ENCODE results near the gene WFS1.

WFS1 gene

DNA sequence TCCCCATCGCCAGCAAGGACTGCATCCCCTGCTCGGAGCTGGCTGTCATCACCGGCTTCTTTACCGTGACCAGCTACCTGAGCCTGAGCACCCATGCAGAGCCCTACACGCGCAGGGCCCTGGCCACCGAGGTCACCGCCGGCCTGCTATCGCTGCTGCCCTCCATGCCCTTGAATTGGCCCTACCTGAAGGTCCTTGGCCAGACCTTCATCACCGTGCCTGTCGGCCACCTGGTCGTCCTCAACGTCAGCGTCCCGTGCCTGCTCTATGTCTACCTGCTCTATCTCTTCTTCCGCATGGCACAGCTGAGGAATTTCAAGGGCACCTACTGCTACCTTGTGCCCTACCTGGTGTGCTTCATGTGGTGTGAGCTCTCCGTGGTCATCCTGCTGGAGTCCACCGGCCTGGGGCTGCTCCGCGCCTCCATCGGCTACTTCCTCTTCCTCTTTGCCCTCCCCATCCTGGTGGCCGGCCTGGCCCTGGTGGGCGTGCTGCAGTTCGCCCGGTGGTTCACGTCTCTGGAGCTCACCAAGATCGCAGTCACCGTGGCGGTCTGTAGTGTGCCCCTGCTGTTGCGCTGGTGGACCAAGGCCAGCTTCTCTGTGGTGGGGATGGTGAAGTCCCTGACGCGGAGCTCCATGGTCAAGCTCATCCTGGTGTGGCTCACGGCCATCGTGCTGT is 31.5 kb downstream of the WFS1 start:
- H3K4me3 ChIP-seq (ENCODE audit: low read length): no peak overlapping the region
- no peak for TF ChIP-seq ZNF274 (IDR thresholded peaks at IDR 0.05; ENCODE audit: low read depth, low read length)

DNA sequence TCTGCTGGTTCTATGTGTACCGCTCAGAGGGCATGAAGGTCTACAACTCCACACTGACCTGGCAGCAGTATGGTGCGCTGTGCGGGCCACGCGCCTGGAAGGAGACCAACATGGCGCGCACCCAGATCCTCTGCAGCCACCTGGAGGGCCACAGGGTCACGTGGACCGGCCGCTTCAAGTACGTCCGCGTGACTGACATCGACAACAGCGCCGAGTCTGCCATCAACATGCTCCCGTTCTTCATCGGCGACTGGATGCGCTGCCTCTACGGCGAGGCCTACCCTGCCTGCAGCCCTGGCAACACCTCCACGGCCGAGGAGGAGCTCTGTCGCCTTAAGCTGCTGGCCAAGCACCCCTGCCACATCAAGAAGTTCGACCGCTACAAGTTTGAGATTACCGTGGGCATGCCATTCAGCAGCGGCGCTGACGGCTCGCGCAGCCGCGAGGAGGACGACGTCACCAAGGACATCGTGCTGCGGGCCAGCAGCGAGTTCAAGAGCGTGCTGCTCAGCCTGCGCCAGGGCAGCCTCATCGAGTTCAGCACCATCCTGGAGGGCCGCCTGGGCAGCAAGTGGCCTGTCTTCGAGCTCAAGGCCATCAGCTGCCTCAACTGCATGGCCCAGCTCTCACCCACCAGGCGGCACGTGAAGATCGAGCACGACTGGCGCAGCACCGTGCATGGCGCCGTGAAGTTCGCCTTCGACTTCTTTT is 32.2 kb downstream of the WFS1 start:
- TF ChIP-seq ZNF274 (IDR thresholded peaks at IDR 0.05; ENCODE audit: low read depth, low read length): no peak

DNA sequence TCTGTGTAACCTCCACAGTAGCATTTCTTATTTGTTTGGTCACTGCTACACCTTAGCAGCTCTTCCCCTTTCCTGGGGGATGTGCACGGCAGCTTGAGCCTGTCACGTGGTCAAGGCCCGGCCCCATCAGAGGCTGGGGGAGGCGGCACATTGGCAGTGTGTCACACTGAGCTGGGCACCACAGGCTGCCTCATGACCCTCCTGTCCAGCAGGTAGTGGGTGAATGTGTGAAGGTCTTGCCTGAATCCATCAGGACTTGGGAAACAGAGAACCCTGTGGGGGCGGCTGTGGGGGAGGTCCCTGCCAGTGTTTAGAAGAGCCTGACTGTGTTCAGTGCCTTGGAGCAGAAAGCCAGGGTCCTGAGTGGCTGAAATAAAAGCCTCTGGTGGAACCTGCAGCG is 33.2 kb downstream of the WFS1 start:
- H3K4me3 ChIP-seq (ENCODE audit: low read length): no peak overlapping the region
- no peak for TF ChIP-seq ZNF274 (IDR thresholded peaks at IDR 0.05; ENCODE audit: low read depth, low read length)

More for the DNA sequence above, 32.2 kb downstream of the WFS1 start:
- no peak overlapping the region for H3K4me3 ChIP-seq (ENCODE audit: low read length)

DNA sequence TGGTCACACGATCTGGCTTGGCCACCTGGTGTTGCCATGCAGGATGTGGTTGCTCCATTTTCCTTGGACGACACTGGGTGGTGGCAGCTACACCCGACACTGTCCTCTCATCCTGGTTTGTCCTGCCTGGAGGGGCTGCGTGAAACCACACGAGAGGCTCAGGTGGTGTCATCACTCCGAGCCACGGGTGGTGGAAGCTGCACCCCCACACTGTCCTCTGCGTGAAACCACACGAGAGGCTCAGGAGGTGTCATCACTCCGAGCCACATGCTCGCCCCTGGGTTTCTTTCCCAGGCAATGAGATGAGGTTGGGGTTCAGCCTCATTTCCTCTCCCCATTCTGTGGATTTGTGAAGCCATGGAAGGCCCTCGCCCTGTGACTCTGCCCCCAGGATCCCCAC is 34.3 kb downstream of the WFS1 start:
- H3K4me3 ChIP-seq (ENCODE audit: low read length): no peak overlapping the region

DNA sequence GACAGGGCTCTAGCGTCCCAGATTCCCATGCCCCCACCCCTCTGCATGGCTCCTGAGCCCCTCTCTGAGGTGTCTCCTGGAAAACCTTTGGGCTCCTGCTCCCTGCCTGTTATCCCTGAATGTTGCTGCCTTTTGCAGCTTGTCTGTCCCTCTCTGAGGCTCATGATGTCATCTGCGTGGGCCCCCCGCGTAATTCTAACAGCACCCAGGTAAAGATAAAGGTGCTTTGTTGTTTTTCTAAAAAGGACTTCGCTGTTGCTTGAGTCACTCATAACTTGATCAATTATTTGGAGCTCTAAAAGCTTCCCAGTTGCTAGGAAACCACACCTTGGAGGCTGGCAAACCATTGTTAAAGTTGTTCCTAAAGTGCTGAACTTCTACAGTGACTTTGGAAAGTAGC is 36.6 kb downstream of the WFS1 start:
- H3K4me3 ChIP-seq (ENCODE audit: low read length): no peak overlapping the region
- no peak for TF ChIP-seq ZNF274 (IDR thresholded peaks at IDR 0.05; ENCODE audit: low read depth, low read length)

More for the DNA sequence above, 34.3 kb downstream of the WFS1 start:
- TF ChIP-seq ZNF274 (IDR thresholded peaks at IDR 0.05; ENCODE audit: low read depth, low read length): no peak

DNA sequence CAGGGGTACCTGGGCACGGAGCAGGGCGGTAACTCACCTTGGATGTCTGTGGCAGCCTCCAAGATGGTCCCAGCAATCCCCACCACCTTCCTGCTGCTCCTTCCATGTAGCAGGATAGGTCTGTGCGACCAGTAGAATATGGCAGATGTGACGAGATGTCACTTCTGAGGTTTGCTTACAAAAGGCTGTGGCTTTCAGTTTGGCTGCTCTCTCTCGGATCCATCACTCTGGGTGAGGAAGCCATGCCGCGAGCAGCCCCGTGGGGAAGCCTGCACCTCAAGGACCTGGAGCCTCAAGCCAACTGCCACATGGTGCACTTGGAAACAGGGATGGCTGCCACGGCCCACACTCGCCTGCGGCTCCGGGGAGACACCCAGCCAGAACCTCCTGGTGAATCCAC is 37.6 kb downstream of the WFS1 start:
- no peak overlapping the region for H3K4me3 ChIP-seq (ENCODE audit: low read length)
- TF ChIP-seq ZNF274 (IDR thresholded peaks at IDR 0.05; ENCODE audit: low read depth, low read length): no peak

DNA sequence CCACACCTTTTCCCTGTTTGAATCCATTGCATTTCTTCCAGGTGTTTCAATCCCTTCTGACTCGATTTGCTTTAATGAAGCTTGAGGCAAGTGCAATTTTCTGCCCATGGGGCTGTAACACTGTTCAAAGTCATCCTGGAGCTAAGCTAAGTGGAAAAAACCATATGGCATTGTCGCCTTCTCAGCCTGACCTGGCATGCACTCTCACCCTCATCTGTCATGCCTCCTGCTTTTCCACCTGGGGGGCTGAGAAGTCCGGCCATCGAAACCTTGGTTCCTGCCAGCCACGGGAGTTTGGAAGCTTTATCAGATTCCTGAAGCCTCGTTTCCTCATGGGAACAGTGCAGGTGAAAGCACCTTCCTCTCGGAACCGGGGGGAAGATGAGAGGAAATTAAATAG is 38.2 kb downstream of the WFS1 start:
- H3K4me3 ChIP-seq (ENCODE audit: low read length): no peak overlapping the region
- no peak for TF ChIP-seq ZNF274 (IDR thresholded peaks at IDR 0.05; ENCODE audit: low read depth, low read length)

DNA sequence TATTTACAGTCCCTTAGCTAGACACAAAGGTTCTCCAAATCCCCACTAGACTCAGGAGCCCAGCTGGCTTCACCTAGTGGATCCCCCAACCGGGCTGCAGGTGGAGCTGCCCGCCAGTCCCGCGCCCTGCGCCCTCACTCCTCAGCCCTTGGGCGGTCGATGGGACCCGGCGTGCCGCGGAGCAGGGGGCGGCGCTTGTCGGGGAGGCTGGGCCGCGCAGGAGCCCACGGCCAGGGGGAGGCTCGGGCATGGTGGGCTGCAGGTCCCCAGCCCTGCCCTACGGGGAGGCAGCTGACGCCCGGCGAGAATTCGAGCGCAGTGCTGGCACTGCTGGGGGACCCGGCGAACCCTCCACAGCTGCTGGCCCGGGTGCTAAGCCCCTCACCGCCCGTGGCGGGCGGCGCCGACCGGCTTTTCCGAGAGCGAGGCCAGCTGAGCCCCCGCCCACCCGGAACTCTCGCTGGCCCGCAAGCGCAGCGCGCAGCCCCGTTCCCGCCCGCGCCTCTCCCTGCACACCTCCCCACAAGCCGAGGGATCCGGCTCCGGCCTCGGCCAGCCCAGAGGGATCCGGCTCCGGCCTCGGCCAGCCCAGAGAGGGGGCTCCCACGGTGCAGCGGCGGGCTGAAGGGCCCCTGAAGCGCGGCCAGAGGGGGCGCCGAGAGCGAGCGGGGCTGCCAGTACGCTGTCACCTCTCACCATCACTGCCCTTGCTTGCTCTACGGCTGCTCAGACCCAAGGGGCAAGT is 39.4 kb downstream of the WFS1 start:
- no peak for TF ChIP-seq ZNF274 (IDR thresholded peaks at IDR 0.05; ENCODE audit: low read depth, low read length)
- H3K4me3 ChIP-seq (ENCODE audit: low read length): no peak overlapping the region

DNA sequence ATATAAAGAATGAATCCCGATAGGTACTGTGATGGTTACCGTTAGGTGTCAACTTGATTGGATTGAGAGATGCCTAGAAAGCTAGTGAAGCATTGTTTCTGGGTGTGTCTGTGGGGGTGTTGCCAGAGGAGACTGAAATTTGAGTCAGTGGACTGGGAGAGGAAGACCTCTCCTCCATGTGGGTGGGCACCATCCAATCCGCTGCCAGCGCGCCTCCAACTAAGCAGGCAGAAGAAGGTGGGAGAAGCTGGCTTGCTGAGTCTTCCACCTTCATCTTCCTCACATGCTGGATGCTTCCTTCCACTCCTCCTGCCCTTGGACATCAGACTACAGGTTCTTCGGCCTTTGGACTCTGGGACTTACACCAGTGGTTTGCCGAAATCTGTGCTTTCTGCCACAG is 40.1 kb downstream of the WFS1 start:
- no peak for TF ChIP-seq ZNF274 (IDR thresholded peaks at IDR 0.05; ENCODE audit: low read depth, low read length)
- no peak overlapping the region for H3K4me3 ChIP-seq (ENCODE audit: low read length)

DNA sequence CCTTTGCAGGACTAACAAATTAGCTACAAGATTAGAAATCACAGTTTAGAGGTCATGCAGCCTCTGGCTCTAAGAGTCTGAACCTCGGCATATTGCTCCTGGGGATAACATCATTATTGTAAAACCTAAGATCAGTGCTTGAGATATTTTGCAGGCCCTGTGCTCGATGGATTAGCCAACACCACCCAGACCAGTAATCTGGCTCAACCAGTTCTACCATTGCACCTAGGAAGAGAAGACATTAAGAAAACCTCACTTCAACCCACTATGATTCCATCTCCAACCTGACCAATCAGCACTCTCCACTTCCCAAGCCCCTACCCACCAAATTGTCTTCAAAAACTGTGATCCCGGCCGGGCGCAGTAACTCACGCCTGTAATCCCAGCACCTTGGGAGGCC is 43.6 kb downstream of the WFS1 start:
- no peak overlapping the region for H3K4me3 ChIP-seq (ENCODE audit: low read length)
- TF ChIP-seq ZNF274 (IDR thresholded peaks at IDR 0.05; ENCODE audit: low read depth, low read length): no peak

DNA sequence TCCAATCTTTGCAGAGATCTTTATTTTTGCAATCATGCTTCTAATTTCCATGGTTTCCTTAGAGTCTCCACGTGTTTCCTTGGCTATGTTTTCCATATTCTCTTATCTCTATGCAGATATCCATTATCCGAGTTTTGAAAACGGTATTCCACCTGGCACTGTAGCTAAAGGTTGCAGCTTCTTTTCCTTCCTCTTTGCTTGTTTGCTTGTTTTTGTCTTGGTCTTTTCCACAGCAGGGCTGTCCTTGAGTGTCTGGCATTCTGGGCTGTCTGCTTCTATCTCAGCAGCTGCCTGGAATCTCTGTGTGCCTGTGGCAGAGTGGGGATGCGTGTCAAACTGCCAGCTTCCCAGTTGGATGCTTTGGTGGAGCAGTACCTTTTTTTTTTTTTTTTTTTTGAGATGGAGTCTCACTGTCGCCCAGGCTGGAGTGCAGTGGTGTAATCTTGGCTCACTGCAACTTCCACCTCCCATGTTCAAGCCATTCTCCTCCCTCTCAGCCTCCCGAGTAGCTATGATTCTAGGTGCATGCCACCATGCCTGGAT is 46.9 kb downstream of the WFS1 start:
- TF ChIP-seq ZNF274 (IDR thresholded peaks at IDR 0.05; ENCODE audit: low read depth, low read length): no peak
- H3K4me3 ChIP-seq (ENCODE audit: low read length): no peak overlapping the region

DNA sequence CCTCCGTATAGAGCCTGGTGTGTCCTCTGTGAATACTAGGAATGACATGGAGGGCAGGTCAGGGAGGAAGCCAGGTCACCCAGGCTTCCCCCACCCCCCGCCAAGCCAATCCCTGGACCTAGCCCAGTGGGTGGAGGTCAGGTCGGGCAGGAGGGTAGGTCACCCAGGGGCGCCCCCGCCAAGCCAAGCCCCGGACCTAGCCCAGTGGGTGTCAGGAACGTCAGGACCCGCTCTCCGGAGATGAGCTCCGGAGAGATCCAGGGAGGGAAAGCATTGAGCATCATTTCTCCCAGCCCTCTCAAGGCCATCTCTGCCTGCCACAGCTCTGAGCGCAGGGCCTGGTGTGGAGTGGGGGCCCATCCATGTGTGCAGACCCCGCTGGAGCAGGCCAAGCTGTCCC is 48.6 kb downstream of the WFS1 start:
- no peak for TF ChIP-seq ZNF274 (IDR thresholded peaks at IDR 0.05; ENCODE audit: low read depth, low read length)

DNA sequence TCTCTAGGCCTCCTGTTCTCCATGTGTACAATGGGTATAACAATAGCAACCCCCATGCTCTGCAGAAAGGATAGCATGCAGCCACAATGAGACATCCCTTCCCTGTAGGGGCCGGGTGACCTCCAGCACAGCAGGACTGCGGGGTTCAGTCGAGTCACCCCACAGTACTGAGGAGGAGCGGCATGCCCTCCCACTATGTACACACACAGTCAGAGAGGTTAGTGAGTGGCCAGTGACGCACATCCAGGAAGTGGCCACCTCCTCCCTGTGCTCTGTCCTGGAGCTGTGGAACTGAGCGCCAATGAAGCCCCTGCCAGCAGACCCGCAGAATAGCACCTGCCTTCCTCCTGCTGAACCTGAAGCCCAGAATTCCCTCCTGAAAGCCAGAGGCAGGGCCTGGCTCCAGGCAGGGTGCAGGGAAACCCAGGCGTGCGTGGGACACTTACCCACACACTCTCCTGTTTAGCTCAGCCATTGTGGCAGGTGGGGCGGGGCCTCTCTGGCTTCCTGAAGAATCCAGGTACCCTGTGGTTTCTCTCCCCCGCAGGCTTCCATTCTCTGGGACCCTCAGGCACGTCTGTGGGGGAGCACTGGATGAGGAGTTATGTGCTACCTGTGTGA is 50.0 kb downstream of the WFS1 start:
- TF ChIP-seq ZNF274 (IDR thresholded peaks at IDR 0.05; ENCODE audit: low read depth, low read length): no peak
- H3K4me3 ChIP-seq (ENCODE audit: low read length): no peak overlapping the region

More for the DNA sequence above, 48.6 kb downstream of the WFS1 start:
- no peak overlapping the region for H3K4me3 ChIP-seq (ENCODE audit: low read length)

DNA sequence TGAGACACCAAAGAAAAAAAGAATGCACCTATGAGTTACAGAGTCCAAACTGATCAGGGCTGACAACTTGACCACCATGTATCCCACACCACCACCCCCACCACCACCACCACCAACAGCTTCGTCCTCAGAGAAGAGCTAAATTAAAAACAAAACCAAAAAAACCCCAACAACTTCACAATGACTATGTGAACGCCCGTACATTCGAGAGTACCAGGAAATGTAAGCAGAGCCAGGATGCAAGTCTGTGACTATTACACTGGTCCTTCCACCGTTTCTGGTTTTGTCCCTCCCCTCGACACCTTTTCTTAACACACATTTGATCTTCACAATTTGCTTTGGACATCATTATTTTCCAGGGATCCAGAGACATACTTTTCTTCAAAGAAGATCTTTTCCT is 51.0 kb downstream of the WFS1 start:
- no peak overlapping the region for H3K4me3 ChIP-seq (ENCODE audit: low read length)
- TF ChIP-seq ZNF274 (IDR thresholded peaks at IDR 0.05; ENCODE audit: low read depth, low read length): no peak

Measured in GM08714 (cell line).